Middle frontal gyrus (tissue), 1 donor: ENCODE results near the gene SYT6.

ENCODE experiments used
- DNase-seq: peaks from one replicate; pipeline ENCODE4 v3.0.0-alpha.2; 2015; ENCODE audit warnings: low spot score; ENCODE audit errors: extremely low spot score

SYT6 gene, protein sequence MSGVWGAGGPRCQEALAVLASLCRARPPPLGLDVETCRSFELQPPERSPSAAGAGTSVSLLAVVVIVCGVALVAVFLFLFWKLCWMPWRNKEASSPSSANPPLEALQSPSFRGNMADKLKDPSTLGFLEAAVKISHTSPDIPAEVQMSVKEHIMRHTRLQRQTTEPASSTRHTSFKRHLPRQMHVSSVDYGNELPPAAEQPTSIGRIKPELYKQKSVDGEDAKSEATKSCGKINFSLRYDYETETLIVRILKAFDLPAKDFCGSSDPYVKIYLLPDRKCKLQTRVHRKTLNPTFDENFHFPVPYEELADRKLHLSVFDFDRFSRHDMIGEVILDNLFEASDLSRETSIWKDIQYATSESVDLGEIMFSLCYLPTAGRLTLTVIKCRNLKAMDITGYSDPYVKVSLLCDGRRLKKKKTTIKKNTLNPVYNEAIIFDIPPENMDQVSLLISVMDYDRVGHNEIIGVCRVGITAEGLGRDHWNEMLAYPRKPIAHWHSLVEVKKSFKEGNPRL

DNA sequence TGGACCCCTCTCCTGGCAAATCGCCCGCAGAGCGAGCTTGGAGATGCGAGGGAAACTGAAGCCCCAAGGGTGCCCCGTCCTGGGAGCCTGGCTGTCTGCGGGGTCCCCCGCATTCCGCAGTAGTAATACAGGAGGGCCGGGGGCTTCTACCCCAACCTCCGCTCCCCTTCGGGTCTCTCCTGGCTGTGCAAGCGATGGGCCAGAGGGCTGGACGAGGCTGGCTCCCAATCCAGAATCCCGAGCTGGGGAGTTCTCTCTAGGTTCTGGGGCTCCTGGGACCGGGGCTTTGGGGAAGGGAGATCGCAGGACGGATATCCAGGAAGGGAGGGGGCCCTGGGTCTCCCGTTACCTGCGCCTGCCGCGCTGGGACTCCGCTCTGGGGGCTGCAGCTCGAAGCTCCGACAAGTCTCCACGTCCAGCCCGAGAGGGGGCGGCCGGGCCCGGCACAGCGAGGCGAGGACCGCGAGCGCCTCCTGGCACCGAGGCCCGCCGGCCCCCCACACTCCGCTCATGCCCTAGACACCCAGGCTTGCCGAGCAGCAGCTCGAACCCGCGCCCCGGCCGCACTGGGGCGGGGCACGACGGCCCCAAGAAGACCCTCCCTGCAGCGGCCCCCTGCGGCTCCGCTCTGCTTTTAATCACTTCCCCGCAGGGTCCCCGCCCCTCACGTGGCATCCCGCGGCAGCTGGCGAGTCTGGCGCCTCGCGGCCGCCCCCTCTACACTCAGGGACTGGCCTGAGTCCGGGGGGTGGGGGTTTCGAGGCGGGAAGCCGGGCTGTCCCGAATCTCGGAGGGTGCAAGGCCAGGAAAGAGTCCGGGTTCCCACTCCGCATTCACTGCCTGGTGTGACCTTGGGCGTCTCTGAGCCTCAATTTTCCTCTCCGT is at the start of gene SYT6:
TSS of gene SYT6 (minus strand) at position 609 of the 885 bp plus-strand sequence. CDS start at position 512, 97 bp downstream.
- no peak for DNase-seq

DNA sequence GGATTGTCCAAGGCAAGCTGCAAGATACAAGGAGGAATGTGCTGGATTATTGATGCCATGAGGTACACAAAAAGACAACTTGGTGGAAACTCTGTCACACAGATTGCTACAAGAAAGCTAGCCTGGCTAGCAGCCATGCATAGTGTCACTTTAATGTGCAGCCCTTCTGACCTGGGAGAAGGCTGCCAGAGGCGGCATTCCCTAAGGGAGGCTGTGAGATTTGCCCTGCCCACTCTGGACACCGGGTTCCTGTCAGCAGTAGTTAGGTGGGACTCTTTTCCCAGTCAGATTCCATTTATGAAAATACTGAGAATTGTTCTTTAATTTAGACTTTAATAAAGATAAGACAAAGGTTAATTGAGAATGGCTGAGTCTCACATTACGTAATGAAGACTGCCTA is 47.8 kb upstream of the SYT6 start:
- no peak for DNase-seq

DNA sequence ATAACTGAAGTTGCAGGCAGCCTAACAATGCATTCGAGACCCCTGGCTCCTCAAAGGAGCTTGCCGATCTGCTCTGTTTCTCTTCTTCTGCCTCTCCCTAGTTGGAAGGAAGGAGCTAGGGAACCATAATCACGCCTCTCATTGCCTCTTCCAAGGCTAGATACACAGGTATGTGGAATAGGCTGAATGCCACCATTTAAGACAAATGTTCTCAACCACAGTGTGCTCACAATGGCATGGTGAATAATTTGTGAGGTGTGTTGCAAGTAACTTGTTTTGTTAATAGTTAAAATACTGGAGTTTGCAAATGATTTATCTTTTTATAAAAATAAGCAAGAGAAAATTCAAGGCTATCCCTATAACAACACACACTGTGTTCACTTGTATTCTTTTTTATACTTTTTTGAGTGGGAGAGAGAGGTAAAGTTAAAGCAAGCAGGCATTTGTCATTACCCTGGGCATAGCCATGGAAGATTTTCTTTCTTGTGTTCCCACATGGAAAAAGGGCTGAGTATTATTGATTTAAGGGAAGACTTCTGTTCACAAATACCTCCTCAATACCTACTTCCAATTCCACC is 45.4 kb upstream of the SYT6 start:
- no peak for DNase-seq

DNA sequence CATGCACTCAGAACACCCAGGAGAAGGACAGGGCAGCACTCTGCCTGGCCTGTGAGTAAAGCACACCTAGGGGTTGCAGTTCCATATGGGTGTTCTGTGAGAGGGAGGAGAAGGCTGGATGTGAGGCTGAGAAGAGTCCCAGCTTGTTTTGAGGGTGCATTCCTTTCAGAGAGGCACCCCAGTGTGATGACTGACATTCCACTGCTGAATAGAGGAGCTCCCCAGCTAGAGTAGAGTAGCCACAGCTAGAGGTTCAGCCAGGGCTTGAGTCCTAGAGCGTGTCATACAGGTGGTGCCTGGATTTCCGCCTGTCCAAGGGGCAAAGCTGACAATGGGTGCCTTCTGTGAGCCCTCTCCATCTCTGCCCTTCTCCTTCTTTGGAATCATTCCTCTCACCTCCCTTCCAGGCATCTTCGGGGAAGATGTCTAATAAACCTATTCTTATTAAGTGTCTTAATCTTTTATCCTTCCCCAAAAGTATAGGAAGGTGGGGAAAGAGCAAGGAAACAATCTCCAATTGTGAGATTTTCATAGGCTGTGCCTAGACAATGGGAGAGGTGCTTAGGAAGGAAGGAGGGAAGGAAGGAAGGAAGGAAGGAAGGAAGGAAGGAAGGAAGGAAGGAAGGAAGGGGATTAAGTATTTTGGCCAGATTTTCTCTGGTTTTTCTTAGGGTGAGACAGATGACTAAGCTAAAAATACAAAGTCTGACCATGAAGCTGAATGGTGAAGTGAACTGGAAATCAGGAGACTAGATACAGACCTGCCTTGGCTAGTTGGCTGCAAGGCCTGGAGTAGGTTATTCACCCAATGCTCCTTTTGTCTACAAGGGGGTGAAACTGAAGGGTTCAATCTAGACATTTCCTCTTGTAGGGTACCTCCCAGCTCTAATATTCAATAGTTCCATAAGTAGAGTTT is 43.6 kb upstream of the SYT6 start:
- DNase-seq = no peak

DNA sequence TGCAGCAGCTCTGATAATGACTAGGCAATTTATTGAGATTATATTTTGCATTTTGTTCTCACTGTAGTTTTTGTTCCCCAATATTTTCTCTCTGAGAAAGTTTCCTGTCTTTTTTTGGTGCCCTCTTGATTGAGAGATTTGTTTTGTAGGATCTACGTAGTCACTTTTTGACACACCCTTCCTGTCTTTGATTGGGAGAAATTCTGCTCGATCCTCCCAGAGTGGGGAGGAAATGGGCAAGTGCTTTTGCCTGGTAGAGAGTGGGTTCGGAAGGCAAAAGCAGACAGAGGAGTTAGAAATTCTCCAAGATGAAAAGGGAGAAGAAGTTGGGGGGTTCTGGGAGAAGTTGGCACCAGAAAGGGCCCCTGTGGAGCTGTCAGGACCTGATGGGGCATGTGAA is 42.1 kb upstream of the SYT6 start:
- no peak for DNase-seq

DNA sequence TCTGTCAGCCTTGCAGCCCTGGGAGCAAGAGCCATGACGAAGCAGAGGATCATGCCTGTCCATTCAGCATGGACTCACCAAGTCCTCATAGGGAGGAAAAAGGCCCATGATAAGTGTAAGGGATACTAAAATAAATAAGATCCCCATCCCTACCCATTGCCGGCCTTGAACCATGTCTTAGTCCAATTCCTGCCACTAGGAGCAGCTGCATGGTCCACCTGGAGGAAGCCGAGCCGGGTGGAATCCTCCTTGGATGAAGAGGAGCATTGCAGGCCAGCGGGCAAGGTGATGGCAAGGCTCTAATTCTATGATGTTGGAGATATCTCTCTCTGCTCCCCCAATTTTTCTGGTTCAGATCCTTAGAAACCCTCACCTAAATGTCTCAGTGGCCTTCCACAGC is 38.7 kb upstream of the SYT6 start:
- no peak for DNase-seq

DNA sequence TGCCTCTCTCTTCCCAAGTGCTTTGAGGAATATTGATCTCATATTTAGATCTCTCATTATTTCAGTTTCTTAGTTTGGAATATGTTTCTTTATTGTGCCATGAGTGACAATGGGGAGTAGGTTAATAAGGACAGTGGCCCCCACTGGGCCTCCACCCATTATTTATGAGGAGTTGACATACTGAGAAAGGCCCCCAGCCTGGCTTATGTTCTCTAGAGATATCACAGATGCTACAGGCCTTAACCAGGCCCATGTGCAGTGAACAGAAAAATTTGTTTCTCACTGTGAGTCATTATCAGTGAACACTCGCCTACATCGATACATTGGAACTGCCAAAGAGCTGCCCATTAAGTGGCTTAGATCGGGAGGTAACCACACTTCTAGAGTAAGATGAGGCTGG is 35.7 kb upstream of the SYT6 start:
- DNase-seq = no peak

DNA sequence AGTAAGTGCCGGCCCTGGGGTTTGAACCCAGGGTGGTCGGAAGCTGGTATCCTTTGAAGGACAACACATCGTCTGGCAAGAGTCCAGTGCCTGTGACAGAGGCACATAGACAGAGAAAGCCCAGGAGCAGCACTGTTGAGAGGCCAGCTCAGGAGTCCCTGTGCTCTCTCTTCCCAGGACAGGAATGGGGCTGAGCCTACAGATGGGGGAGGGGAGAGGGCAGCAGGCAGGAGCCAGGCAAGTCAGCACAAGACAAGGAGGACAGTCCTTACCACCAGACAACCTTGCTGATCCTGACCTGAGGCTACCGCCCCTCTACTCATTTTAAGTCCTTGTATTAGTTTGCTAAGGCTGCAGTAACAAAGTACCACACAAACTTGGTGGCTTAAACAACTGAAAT is 27.7 kb upstream of the SYT6 start:
- DNase-seq = no peak

DNA sequence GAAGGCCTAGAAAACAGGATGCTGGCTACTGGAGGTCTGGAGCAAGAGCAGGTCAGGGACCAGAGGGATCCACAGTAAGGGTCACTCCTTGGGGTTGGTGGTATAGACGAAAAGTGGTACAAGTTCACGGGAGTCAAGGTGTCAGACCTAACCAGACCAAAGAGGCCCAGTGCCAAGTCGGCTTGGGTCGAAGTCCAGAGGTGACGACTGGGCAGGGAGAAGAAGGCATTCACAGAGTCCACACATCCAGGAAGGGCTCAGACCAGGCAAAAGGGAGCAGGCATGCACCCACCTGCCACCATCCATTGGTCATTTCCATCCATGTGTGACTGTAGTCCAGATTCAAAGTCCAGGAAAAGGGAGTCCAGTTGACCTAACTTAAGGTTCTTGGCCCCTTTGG is 27.1 kb upstream of the SYT6 start:
- no peak for DNase-seq

DNA sequence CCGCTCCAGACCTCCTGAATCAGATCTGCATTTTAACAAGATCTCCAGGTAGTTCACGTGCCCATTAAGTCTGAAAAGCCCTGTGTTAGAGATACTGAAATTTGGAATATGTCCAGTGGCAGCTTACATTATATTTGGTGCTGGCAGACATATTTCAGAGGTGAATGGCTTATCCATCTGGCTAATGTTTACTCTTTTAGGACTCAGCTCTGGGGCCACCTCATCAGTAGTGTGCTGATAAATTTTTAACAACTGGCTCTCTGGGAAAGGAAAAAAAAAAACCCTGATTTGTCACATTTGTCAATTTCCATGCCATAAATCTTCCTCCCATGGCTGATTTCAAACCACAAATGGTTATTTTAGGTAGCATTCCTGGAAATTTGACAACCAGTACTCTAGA is 25.3 kb upstream of the SYT6 start:
- no peak for DNase-seq

DNA sequence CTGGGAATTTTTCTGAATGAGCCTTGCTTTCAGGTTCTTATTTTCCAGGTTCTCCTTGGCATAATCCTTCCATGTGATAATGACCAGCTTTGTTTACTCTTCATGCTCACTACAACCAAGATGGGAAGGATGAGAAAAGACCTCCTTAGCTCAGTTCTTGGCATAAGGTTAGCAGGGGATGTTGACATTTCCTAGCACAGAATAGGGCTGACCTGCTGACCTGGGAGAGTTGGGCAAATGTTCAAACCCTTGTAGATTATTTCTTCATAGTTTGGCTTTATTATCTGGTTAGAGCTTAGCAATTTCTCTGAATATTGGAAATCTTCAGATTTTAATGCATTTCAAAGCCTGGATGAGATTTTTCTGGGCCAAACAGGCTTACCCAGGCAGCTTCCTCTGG is 23.6 kb upstream of the SYT6 start:
- DNase-seq = no peak

DNA sequence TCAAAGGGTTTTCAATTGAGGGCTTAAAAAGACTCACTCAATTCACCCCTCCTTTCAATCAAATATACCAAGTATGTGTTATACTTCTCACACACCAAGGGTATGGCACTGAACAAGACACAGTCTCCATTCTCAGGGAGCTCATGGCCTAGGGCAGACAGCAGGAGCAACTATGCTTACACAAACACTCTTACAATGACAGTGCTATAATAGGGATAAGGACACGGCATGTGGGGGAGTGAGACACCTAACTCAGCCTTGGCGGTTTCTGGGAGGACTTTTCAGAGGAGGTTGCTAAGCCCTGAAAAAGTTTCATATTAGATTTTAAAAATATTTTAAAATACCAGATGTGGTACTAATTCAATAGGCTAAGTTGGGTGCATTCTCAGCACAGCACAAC is 22.7 kb upstream of the SYT6 start:
- no peak for DNase-seq

DNA sequence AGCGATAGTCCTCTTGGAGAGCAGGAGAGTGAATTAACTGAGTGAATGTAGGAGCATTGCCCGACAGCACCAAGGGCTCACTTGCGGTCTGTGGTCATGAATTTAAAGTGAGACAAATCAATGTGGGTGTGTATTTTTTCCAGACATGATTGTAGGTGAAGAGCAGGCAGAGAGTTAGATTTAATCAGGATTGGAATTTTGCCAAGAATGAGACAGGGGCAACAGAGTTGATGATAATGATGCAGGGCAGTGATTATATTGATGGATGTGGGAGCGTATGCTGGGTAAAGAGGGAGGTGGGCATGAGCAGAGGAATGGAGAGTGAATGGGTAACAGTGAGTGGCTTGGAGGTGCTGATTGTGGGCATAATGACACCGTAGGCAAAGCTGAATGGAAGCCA is 20.0 kb upstream of the SYT6 start:
- DNase-seq = no peak

DNA sequence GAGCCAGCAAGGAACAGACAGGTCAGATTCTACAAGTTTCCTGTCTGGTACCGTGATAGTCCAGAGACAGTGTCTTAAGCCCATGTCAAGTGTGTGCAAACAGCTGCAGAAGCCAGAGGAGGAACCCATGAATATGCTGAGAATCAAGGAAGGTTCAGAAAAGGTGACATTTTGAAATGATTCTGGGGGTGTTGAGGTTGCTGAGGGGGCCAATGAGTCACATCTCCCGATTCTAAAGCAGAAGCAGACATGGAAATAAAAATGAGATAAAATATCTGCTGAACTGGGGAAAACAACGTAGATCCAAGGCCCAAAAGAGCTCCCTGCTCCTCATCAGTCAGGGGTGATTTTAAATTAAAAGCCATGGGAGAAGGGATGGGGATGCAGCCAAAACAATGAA is 15.8 kb upstream of the SYT6 start:
- DNase-seq = no peak

DNA sequence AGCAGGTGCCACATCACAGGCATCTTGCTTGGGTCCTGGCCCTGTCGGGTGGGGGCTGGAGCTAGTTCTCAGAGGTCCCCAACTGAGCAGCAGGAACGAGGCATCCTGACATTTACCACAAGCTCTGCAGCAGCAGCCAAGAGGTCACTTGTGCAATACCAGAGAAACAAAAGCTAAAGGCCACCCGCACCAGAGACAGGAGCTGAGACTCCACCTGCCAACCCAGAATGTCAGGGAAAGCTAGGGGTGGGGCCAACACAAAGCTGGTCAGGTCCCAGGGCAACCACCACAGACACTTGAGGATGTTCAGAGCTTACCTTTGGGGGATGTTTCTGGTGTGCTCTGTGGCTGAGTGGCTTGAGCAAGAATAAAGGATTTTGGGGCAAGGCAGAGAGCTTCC is 13.6 kb upstream of the SYT6 start:
- no peak for DNase-seq

DNA sequence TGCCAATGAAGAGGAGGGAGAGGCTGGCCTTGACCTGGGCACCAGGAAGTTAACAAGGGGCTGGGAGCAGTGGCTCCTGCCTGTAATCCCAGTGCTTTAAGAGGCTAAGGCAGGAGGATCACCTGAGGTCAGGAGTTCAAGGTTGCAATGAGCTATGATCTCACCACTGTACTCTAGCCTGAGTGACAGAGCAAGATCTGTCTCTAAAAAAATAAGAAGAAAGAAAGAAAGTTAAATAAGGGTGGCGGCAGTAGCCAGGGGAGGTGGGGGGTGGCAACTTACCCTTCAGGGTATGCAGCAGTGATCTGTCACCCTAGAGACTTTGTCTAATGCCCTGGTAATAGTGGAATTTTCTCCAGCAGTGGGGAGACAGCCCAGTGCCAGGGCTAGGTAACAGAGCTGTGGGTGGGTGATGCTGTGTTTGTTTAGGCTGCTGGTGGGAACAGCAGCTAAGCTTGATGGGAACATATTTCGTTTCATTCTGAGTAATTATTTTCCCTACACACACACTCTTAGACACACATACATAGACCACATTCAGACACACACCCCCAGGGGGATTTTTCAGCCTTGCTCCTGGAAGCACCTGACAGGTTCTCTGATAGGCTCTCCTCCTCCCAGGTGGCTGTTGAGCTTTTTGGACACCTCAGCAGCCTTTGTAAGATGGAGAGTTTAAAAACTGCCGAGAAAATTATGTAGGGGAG is 11.3 kb upstream of the SYT6 start:
- no peak for DNase-seq

DNA sequence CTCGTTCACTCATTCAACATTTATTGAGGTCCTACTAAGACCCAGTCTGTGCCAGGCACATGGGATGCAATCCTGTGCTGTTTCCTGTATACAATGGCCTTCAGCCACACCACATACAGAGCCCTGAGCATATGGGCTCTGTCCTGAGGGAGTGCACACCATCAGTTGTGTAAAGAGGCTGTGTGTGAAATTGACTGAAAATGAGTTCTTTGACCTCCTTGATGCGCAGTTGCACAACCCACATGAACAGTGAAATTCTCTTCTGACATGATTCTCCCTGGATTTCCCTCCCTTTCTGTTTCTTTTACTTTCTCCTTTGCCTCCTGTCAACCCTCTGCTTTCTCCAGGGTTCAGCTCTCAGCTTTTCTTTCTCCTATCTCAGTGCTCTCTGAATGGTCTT is 6.3 kb upstream of the SYT6 start:
- no peak for DNase-seq

DNA sequence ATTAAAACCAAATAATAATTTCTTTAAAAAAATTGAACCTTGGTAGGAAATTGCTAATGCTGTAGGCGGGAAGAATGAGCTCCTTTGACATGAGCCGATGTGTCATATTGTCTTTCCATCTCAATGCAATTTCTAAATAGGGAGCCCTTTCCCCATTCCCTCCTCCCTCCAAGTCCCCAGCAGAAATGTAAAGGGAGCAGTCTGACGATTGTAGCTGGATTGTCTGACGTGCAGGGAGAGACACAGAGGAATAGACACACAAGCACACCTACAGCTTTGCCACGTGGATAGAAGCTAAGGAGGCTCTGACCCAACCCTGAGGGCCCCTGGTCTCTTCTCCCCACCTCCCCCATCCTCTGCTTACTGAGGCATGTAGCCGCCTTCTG is 3.6 kb upstream of the SYT6 start:
- no peak for DNase-seq

DNA sequence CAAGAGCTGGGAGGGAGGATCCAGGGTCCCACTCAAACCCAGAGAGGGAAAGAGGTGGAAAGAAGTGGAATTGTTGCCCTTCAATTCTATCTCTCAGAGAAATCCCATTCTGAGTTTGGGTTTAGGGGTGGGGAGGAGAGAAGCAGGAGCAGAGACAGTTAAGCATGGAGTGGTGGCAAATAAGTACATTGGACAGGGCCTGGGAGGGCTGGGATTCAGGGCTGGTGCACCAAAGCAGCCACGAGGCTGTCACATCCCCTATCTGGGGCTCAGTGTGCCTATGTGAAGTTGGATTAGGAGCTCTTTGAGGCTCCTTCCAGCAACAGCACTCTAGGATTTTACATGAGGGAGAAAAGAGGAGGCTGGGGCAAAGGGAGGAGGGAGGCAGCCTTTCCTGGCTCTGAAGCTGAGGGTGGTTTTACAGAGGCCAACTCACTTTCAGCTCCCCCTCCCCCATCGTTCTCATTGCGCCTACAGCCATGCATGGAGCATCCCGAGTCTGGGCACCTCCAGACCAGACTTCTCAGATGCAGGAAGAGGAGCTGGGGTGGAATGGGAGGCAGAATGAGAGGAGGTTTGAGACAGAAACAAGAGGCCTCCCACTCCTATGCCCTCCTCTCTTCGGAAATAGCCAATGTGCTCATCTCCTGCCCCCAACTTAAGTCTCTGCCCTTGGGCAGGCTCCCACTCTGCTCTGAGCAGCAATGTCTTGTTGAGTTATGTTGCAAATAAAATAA is 3.0 kb upstream of the SYT6 start:
- DNase-seq = no peak

DNA sequence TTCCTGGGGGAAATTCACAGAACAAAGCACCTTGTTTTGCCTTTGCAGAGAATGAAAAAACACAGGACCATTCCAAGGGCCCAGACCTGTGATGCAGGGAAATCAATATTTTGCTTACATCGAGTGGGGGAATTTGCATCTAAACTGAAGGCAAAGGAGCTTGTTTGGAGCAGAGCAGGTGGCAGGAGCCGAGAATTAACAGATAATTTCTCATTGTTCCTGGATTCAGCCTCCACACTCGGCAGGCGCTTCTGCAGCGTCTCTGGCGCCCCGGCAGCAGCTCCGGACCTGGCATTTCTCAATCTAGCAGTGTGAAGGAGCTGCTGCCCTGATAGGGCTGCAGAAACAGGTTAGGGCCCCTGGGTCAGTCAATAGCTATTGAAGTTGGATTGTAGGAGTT is 2.0 kb upstream of the SYT6 start:
- DNase-seq = no peak
